A549 (cell line): Measurements from ENCODE around the gene MRPL42. TPM values are rescaled to one million over a fixed set of nuclear protein-coding genes. Genes with fewer than 3 reads are reported as not detected.

Source experiments
- ATAC-seq, 2 experiments: fragments of 200-7000 bp in 1 of 2; fragments of >200 bp in 1 of 2; cut with Nextera tagmentation in 1 of 2; cut with Tn5 transposase in 1 of 2; 3 replicates each; pipeline versions ENCODE4 v1.8.0 to v1.9.1; 2018 to 2020; ENCODE audit warnings: mild to moderate bottlenecking in 1 of 2, moderate library complexity in 1 of 2
- CTCF ChIA-PET: fragments of 300-600 bp; sonication (Branson Sonifier 250); formaldehyde crosslinking; extraction: SDS; loops from one replicate; lab custom pipeline; 2021; ENCODE audit warnings: antibody characterized with exemption, inconsistent platforms; lab: Yijun Ruan, JAX
- POLR2A ChIA-PET: fragments of 350-600 bp; formaldehyde crosslinking; extraction: SDS; loops from one replicate; lab custom pipeline; 2021; ENCODE audit warnings: antibody characterized with exemption, inconsistent platforms; lab: Yijun Ruan, JAX
- DNase-seq, 2 experiments: peaks; one replicate each; pipeline versions ENCODE4 v3.0.0 to v3.0.0-alpha.2; 2011 to 2016; ENCODE audit warnings: low read depth in 1 of 2, low spot score in 1 of 2
- FAIRE-seq: peaks from 2 replicates; lab custom pipeline; 2011; peaks lifted over from hg19 to GRCh38; lab: Jason Lieb, UNC
- H3K27ac ChIP-seq, 2 experiments: fragments of >200 bp; sonication (Bioruptor Twin); formaldehyde crosslinking; 3 replicates each; pipeline ENCODE4 v1.5.1; 2016 to 2017
- H3K4me1 ChIP-seq: fragments of >200 bp; sonication (Bioruptor Twin); formaldehyde crosslinking; 3 replicates; pipeline ENCODE4 v1.6.1; 2016
- H3K4me2 ChIP-seq: fragments of >200 bp; sonication (Bioruptor Twin); formaldehyde crosslinking; 3 replicates; pipeline ENCODE4 v1.6.1; 2016
- H3K4me3 ChIP-seq: fragments of >200 bp; sonication (Bioruptor Twin); formaldehyde crosslinking; 3 replicates; pipeline ENCODE4 v1.5.1; 2016
- H3K9me3 ChIP-seq: fragments of >200 bp; sonication (Bioruptor Twin); formaldehyde crosslinking; 3 replicates; pipeline ENCODE4 v1.6.1; 2016
- BHLHE40 ChIP-seq: IDR thresholded peaks from 2 replicates; pipeline ENCODE4 v1.6.1; 2012; ENCODE audit warnings: low read depth, low read length, inconsistent platforms
- CBX8 ChIP-seq: fragments of 200-600 bp; sonication (generic); IDR thresholded peaks from 2 replicates; pipeline ENCODE4 v1.6.1; 2016
- CEBPB ChIP-seq, 2 experiments: fragments of >200 bp in 1 of 2; sonication (Bioruptor Twin) in 1 of 2; formaldehyde crosslinking in 1 of 2; IDR thresholded peaks; 2 replicates each; pipeline ENCODE4 v1.6.1; 2012 to 2016
- EHF ChIP-seq: fragments of 250-450 bp; sonication (Bioruptor Pico); IDR thresholded peaks from 2 replicates; pipeline ENCODE4 v1.5.0; 2020; ENCODE audit warnings: mild to moderate bottlenecking
- FOSB ChIP-seq: fragments of 250-450 bp; sonication (Bioruptor Pico); IDR thresholded peaks from 2 replicates; pipeline ENCODE4 v1.5.0; 2020; ENCODE audit warnings: mild to moderate bottlenecking, moderate library complexity
- HOXB5 ChIP-seq: fragments of 250-450 bp; sonication (Bioruptor Pico); IDR thresholded peaks from 2 replicates; pipeline ENCODE4 v1.5.0; 2020; ENCODE audit warnings: mild to moderate bottlenecking, moderate library complexity
- JUN ChIP-seq, 2 experiments: fragments of >200 bp; sonication (Bioruptor Twin); formaldehyde crosslinking; IDR thresholded peaks; 2 replicates in 1 of 2; 3 replicates in 1 of 2; pipeline ENCODE4 v1.6.1; 2016 to 2017
- KDM1A ChIP-seq: fragments of 200-600 bp; sonication (generic); IDR thresholded peaks from 2 replicates; pipeline ENCODE4 v1.6.1; 2016; ENCODE audit warnings: low read depth, mild to moderate bottlenecking
- MAFK ChIP-seq: fragments of 450-650 bp; IDR thresholded peaks from 2 replicates; pipeline ENCODE4 v1.6.1; 2014; ENCODE audit not compliant: partially characterized antibody
- MAZ ChIP-seq: fragments of 150-350 bp; IDR thresholded peaks from 2 replicates; pipeline ENCODE4 v1.6.1; 2014; ENCODE audit warnings: antibody characterized with exemption, low read depth, low read length, borderline replicate concordance
- NFE2L2 ChIP-seq: fragments of 150-350 bp; conservative IDR thresholded peaks from 2 replicates; pipeline ENCODE4 v1.6.1; 2014; ENCODE audit warnings: low read length
- NR3C1 ChIP-seq: fragments of >200 bp; sonication (Bioruptor Twin); formaldehyde crosslinking; IDR thresholded peaks from 3 replicates; pipeline ENCODE4 v1.6.1; 2017
- PHF8 ChIP-seq: fragments of 200-600 bp; sonication (generic); IDR thresholded peaks from 2 replicates; pipeline ENCODE4 v1.6.1; 2016; ENCODE audit warnings: low read depth, mild to moderate bottlenecking, antibody characterized with exemption, moderate library complexity, borderline replicate concordance
- POLR2A ChIP-seq: IDR thresholded peaks from 2 replicates; pipeline ENCODE4 v1.6.1; 2012; ENCODE audit warnings: mild to moderate bottlenecking, low read length
- RARB ChIP-seq: fragments of 250-450 bp; sonication (Bioruptor Pico); IDR thresholded peaks from 2 replicates; pipeline ENCODE4 v1.8.0; 2021; ENCODE audit warnings: mild to moderate bottlenecking, moderate library complexity
- RCOR1 ChIP-seq: fragments of 150-350 bp; IDR thresholded peaks from 2 replicates; pipeline ENCODE4 v1.6.1; 2014; ENCODE audit warnings: antibody characterized with exemption, low read length, low read depth
- RNF2 ChIP-seq: fragments of 200-600 bp; sonication (generic); IDR thresholded peaks from 2 replicates; pipeline ENCODE4 v1.6.1; 2016; ENCODE audit warnings: low read depth, mild to moderate bottlenecking, antibody characterized with exemption, moderate library complexity, borderline replicate concordance
- TFCP2L1 ChIP-seq: fragments of 250-450 bp; sonication (Bioruptor Pico); IDR thresholded peaks from 2 replicates; pipeline ENCODE4 v1.5.0; 2021; ENCODE audit warnings: mild to moderate bottlenecking
- TP53 ChIP-seq: fragments of 250-450 bp; sonication (Bioruptor Pico); IDR thresholded peaks from 2 replicates; pipeline ENCODE4 v1.5.0; 2021; ENCODE audit warnings: mild to moderate bottlenecking, moderate library complexity
- ZC3H11A ChIP-seq: fragments of 450-650 bp; IDR thresholded peaks from 2 replicates; pipeline ENCODE4 v1.6.1; 2014; ENCODE audit warnings: antibody characterized with exemption, mild to moderate bottlenecking
- ZNF302 ChIP-seq: fragments of 250-450 bp; sonication (Bioruptor Pico); IDR thresholded peaks from 2 replicates; pipeline ENCODE4 v1.9.0; 2021; ENCODE audit warnings: inconsistent platforms, mild to moderate bottlenecking, moderate library complexity
- ZSCAN20 ChIP-seq: fragments of 250-450 bp; sonication (Bioruptor Pico); IDR thresholded peaks from 2 replicates; pipeline ENCODE4 v1.8.0; 2022; ENCODE audit warnings: mild to moderate bottlenecking, moderate library complexity
- WGBS: methylation state at CpG from one replicate; pipeline ENCODE4 v1.1.6; 2017; ENCODE audit errors: missing lambda C conversion rate; 5-methylcytosine and 5-hydroxymethylcytosine counted together
- polyA plus RNA-seq, 4 experiments: library from polyadenylated mRNA; depleted of rRNA in 3 of 4; stranded (reverse); fragments of >200 nt; fragmentation: RNase III in 1 of 4; extraction: RNeasy Plus Mini Kit Qiagen cat#74134 plus additional on column Dnase treatment in 1 of 4; gene quantifications; 2 replicates in 3 of 4; 3 replicates in 1 of 4; pipeline ENCODE4 v1.2.3, GENCODE V29; 2011 to 2017
- TF ChIP-seq, protein P1 (sequence below): fragments of >200 bp; sonication (Bioruptor Twin); formaldehyde crosslinking; IDR thresholded peaks from 3 replicates; pipeline ENCODE4 v1.5.1; 2016
- TF ChIP-seq, protein P2 (sequence below): IDR thresholded peaks from 2 replicates; pipeline ENCODE4 v1.6.1; 2012
- TF ChIP-seq, protein P3 (sequence below): fragments of 250-450 bp; sonication (Bioruptor Pico); IDR thresholded peaks from 2 replicates; pipeline ENCODE4 v1.5.0; 2021; ENCODE audit warnings: mild to moderate bottlenecking, moderate library complexity, borderline replicate concordance
- TF ChIP-seq, protein P4 (sequence below): fragments of 200-600 bp; sonication (generic); IDR thresholded peaks from 2 replicates; pipeline ENCODE4 v1.6.1; 2016; ENCODE audit warnings: antibody characterized with exemption, mild to moderate bottlenecking, moderate library complexity

The MRPL42 gene
- polyA plus RNA-seq, 2 of the 4 experiments (the other 2 are of a cell fraction), result 73.6 to 201 TPM

DNA sequence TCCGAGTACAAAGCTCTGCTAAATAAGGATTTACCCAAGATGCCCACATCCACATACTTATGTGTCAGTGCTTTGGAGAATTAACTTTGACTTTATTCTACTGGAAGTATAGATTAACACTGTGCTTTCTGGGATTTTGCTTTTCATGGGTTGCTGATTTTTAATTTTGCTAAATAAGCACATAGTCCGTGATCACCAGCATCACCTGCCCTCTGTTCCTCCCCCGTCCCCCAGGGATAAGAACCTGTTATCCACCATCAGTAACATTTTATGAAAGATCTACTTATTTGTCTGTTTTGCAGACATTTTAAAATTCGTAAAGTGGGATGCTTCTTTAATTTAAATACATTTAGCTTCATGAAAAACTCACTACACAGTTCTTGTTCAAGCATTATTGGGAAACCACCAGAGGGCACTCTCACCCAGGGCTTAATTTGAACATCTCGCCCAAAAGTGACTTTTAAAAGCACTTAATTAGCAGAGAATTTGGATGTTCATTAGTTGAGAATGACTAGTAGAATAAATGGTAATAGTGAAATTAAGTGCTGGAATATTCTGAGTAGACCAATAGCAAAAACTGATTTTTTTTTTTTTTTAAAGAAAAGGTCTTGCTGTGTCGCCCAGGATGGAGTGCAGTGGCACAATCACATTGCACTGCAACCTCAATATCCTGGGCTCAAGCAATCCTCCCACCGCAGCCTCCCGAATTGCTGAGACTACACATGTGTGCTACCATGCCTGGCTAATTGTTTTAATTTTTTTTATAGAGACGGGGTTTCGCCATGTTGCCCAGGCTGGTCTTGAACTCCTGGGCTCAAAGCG lies 35.7 kb downstream of the MRPL42 start (continued):
- no peak for TF ChIP-seq TP53 (CRISPR knock-in tag)
- TF ChIP-seq, protein P1, sequence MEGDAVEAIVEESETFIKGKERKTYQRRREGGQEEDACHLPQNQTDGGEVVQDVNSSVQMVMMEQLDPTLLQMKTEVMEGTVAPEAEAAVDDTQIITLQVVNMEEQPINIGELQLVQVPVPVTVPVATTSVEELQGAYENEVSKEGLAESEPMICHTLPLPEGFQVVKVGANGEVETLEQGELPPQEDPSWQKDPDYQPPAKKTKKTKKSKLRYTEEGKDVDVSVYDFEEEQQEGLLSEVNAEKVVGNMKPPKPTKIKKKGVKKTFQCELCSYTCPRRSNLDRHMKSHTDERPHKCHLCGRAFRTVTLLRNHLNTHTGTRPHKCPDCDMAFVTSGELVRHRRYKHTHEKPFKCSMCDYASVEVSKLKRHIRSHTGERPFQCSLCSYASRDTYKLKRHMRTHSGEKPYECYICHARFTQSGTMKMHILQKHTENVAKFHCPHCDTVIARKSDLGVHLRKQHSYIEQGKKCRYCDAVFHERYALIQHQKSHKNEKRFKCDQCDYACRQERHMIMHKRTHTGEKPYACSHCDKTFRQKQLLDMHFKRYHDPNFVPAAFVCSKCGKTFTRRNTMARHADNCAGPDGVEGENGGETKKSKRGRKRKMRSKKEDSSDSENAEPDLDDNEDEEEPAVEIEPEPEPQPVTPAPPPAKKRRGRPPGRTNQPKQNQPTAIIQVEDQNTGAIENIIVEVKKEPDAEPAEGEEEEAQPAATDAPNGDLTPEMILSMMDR, result peak; percentile 97

DNA sequence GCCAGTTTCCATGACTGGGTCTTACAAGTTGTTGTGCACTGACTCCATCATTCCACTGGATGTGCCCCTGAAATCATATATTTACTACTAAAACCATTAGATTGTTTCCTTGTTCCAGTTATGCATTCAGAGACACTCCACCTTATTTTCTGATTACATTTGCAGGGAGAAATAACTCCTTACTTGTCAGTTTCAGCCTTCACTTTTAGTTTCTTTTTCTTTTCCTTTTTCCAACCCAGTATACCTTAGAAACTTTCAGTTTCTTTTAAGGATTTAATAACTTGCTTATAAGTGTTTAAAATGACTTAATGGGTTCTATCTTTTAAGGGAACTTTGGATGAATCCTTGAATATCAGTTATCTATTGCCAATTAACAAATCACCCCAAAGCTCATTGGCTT lies 39.9 kb downstream of the MRPL42 start:
- no peaks in the 10 kb centered on the region for H3K4me1 ChIP-seq
- TF ChIP-seq PHF8 (no peak), KDM1A (no peak), CBX8 (no peak), CEBPB (IDR thresholded peaks at IDR 0.05) (no peak), ZSCAN20 (CRISPR knock-in tag) (no peak), ZC3H11A (no peak), RCOR1 (no peak), ZNF302 (no peak), JUN (IDR thresholded peaks at IDR 0.05) (no peak), NR3C1 (no peak), POLR2A (no peak), FOSB (CRISPR knock-in tag) (no peak), MAZ (no peak), NFE2L2 (no peak), EHF (CRISPR knock-in tag) (no peak)
- ATAC-seq (no peak), DNase-seq (no peak), FAIRE-seq (no peak)
- H3K4me3 ChIP-seq, result no peak overlapping the region
- POLR2A ChIA-PET, result no interaction called here
- CTCF ChIA-PET, result interaction anchor here (1.0 to 12.2 kb wide), 4 partner anchors 26 to 596 kb away, joined by 3 to 334 read pairs (median 12); no protein-coding TSS in a partner anchor
- H3K9me3 ChIP-seq, result no peaks in the 10 kb centered on the region
- no peak overlapping the region for H3K27ac ChIP-seq
- H3K4me2 ChIP-seq, result no peak overlapping the region

DNA sequence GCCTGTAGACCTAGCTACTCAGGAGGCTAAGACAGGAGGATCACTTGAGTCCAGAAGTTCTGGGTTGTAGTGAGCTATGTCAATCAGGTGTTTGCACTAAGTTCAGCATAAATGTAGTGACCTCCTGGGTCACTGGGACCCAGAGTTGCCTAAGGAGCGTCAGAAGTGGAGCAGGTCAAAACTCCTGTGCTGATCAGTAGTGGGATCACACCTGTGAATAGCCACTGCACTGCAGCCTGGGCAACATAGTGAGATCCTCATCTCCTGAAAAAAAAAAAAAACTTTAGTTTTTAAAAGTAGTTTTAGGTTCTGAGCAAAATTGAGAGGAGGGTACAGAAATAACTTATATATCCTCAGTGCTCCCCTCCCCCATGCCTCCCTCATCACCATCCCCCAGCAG lies 42.2 kb downstream of the MRPL42 start:
- H3K9me3 ChIP-seq, result no peaks in the 10 kb centered on the region
- TF ChIP-seq, protein P2, sequence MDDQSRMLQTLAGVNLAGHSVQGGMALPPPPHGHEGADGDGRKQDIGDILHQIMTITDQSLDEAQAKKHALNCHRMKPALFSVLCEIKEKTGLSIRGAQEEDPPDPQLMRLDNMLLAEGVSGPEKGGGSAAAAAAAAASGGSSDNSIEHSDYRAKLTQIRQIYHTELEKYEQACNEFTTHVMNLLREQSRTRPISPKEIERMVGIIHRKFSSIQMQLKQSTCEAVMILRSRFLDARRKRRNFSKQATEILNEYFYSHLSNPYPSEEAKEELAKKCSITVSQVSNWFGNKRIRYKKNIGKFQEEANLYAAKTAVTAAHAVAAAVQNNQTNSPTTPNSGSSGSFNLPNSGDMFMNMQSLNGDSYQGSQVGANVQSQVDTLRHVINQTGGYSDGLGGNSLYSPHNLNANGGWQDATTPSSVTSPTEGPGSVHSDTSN, result no peak
- TF ChIP-seq RARB (CRISPR knock-in tag) (no peak), BHLHE40 (no peak), HOXB5 (no peak), JUN (IDR thresholded peaks at IDR 0.05) (no peak), MAFK (no peak), TFCP2L1 (CRISPR knock-in tag) (no peak), EHF (CRISPR knock-in tag) (no peak), NFE2L2 (no peak), KDM1A (no peak), RNF2 (no peak), CEBPB (IDR thresholded peaks at IDR 0.05) (no peak)
- TF ChIP-seq, protein P3, sequence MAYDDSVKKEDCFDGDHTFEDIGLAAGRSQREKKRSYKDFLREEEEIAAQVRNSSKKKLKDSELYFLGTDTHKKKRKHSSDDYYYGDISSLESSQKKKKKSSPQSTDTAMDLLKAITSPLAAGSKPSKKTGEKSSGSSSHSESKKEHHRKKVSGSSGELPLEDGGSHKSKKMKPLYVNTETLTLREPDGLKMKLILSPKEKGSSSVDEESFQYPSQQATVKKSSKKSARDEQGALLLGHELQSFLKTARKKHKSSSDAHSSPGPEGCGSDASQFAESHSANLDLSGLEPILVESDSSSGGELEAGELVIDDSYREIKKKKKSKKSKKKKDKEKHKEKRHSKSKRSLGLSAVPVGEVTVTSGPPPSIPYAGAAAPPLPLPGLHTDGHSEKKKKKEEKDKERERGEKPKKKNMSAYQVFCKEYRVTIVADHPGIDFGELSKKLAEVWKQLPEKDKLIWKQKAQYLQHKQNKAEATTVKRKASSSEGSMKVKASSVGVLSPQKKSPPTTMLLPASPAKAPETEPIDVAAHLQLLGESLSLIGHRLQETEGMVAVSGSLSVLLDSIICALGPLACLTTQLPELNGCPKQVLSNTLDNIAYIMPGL (CRISPR knock-in tag), result no peak
- TF ChIP-seq, protein P4, sequence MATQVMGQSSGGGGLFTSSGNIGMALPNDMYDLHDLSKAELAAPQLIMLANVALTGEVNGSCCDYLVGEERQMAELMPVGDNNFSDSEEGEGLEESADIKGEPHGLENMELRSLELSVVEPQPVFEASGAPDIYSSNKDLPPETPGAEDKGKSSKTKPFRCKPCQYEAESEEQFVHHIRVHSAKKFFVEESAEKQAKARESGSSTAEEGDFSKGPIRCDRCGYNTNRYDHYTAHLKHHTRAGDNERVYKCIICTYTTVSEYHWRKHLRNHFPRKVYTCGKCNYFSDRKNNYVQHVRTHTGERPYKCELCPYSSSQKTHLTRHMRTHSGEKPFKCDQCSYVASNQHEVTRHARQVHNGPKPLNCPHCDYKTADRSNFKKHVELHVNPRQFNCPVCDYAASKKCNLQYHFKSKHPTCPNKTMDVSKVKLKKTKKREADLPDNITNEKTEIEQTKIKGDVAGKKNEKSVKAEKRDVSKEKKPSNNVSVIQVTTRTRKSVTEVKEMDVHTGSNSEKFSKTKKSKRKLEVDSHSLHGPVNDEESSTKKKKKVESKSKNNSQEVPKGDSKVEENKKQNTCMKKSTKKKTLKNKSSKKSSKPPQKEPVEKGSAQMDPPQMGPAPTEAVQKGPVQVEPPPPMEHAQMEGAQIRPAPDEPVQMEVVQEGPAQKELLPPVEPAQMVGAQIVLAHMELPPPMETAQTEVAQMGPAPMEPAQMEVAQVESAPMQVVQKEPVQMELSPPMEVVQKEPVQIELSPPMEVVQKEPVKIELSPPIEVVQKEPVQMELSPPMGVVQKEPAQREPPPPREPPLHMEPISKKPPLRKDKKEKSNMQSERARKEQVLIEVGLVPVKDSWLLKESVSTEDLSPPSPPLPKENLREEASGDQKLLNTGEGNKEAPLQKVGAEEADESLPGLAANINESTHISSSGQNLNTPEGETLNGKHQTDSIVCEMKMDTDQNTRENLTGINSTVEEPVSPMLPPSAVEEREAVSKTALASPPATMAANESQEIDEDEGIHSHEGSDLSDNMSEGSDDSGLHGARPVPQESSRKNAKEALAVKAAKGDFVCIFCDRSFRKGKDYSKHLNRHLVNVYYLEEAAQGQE, result no peak
- FAIRE-seq, result no peak
- no peak for ATAC-seq
- 93% methylated on average over 1 of the region's 1 CpG for whole genome bisulfite sequencing
- POLR2A ChIA-PET, result interaction anchor here (0.5 kb wide), 1 partner anchor 8 kb away, joined by 3 read pairs; no protein-coding TSS in a partner anchor
- no peak for DNase-seq
- H3K4me3 ChIP-seq, result no peak overlapping the region
- CTCF ChIA-PET, result interaction anchor here (1.2 to 12.2 kb wide), 3 partner anchors 54 to 593 kb away, joined by 4 to 334 read pairs (median 9); no protein-coding TSS in a partner anchor
- no peak overlapping the region for H3K4me2 ChIP-seq
- H3K27ac ChIP-seq, result no peak overlapping the region
- H3K4me1 ChIP-seq, result peaks cover 4% of the 10 kb centered on the region; the same call in 1 of the 3 replicates
